NCI-H2081 treated with DMSO at 0.1 percent for 48 hours (cell line): Measurements from ENCODE around the gene RAB13.

ENCODE experiments used
- DNase-seq: peaks from one replicate; lab custom pipeline; 2025; lab: John Stamatoyannopoulos, UW

The RAB13 gene

DNA sequence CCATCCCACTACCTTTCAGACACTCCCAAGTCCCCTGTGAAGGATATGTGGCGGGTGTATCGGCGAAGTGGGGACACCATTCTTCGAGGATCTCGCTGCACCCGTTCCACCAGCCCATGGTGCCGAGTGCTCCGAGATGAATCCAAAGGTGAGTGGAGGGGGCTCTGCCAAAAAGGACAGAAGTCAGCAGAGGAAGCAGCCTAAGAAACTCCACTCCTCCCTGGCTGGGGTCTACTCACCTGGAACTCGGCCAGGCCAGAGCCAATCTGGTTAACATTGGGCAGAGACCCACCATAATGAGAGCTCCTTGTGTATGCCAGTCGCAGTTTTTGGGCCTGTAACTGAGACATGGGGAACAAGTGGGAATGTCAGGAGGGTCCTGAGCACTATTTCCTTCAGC is 31.3 kb downstream of the RAB13 start:
- no peak for DNase-seq

DNA sequence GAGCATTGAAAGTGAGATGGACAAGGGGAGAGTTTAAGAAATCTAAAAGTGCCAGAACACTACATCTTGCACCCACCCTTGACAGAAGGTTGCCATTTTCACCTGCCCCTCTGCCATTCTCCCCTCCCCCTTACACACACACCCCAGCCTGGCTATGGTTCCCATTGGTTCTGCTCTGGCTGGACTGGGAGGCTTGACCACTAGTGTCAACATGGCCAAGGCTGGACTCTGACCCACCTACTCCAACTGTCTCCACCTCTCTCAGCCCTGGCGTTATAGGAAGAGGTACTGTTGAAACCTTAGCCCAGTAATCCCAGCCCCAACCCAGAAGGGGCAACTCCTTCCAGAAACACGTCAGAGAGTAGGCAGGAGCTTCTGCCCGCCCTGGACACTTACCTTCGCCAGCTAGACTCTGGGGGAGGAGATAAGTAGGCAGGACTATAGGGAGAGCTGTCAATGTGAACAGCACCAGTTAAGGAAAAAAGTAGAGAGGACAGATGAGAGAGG is 32.2 kb downstream of the RAB13 start:
- no peak for DNase-seq

DNA sequence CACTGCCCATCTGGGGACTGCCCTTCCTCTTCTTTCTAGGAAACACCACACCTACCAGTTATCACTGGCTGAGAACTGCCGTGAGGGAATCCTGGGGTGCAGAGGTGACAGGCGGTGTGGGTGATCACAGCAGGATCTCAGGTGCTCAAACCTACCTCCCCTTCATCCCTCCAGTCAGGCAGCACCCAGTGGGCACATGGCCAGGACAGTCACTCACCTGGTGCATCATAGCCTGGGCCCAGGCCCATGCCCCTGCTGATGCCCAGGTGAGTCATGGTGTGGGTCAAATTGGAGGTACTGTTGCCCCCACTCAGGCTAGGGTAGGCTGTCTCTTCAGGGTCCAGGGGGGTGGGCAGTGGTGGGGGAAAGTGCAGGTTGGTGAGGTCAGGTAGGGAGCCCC is 34.3 kb downstream of the RAB13 start:
- no peak for DNase-seq

DNA sequence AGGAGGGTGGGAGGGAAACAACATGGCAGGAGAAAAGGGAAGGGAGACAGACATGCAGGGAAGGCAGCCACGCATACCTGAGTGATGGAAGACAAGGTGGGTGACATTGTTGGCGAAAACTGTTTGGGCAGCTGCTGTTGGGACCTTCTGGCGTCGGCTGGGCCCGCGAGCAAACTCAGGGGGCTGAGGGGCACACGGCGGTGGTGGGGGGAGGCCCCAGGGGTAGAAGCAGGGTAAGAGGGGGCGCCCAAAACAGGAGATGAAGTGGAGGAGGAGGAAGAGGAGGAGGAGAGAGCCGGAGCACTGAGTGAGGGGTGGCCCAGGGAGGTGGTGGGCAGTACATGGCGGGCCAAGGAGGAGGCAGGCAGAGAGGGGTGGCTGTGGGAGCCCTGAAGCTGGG is 35.0 kb downstream of the RAB13 start:
- no peak for DNase-seq

DNA sequence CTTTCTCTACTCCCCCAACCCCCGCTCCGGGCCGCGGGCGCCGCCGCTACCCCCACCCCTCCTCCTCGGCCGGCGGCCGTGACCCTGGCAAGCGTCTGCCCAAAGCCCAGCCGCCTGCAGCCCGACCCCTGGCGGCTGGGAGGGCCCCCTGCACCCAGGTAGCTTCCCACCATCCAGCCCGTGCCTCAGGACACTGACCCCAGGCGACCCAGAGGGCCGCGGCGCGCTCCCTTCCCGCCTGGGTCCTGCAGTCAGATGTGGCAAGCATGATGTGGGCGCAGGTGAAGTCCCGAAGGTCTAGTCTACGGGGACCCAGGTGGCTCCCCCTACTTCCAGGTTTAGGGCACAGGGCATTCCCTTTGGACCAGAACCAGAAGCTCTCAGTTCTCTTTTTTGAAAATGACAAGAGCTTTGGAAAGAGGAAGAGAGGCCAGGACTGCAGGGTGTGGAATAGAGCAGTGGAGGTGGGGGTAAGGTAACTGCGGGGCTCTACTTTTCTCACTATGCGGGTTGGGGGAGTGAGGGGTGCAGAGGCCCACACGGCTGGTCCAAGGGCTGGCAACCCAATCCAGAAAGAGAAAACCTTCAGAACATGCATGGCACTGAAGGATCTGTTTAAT is 39.4 kb downstream of the RAB13 start, which contains the start of gene DENND4B:
DENND4B (minus strand) TSS at position 97 of the 620 bp plus-strand sequence. CDS start 2,344 bp downstream, outside the sequence.
- DNase-seq: no peak

DNA sequence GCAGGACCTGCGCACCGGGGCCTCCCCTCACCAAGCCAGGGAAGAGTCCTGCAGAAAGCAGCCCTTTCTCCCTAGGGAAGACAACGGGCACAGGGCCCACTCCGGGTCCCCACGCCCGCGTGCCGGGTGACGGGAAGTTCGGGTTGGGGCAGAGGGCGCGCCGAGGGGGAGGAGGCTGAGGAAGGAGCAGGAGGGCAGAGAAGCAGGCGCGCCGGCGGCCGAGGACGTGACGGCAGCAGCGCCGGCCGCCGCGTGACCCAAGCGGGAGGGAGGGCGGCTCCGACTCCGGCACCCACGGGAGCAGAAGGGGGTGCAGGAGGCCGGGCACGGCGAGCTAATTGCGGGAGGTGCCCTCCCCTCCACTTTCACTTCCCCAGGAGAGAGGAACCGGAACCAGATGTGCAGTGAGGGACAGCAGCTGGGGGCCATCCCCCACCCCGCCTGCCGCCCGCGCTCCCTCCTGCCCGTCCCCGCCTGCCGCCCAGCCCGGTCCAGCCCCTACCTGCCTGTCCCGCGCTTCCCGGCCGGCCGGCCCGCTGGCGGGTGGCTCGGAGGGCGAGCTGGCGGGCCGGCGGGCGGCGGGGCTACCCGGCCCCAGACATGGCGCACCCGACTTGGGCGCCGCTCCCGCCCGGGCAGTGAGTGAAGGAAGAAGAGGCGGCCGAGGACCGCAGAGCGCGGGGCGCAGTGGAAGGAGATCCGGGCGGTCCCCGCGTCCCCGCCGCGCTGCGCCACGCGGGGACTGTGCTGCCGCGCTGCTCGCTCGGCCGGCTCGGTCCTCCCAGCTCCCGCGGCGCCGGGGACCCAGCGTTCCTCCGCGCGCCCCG is 40.1 kb downstream of the RAB13 start:
- DNase-seq: no peak

DNA sequence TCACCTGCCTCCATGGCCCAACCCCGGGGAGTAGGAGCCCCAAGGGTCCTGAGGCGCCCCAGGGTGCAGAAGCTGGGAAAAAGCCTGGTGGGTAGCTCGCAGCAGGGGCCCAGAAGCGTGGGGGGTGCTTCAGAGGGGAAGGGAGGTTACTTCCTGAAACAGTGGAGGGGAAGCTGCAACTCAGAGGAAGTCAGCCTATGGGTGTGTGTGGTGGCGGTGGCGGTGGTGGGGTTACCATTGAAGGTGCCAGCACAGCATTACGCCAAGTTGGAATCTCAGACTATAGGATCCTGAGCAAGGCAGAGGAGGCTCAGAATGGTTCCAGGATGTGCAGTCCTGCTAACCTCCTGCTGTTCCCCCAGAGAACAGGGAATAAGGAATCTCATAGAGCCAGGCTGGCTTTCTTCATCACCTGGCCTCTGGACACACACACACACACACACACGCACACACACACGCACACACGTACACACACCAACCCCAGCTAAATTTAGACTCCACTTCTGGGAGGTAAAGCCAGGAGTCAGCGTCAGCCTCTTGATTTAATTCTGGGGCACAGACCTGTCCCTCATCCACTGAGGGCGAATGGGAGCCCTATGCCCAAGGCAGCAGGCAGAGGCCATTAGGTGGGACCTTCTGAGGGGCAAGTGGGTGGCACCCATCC is 40.9 kb downstream of the RAB13 start:
- no peak for DNase-seq

DNA sequence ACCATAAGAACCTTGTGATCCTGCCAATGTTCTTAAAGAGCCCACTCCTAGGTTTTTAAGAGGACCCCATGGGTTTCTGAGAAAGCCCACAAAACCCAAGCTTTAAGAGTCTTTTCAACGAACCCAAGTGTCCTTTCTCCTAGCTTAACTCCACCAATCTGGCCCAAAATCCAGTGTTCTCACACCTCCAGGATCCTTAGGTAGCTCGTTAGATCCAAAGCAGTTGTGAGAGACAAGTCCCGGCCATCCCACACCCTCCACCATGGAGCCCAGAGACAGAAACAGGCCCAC is 41.4 kb downstream of the RAB13 start:
- DNase-seq: no peak

DNA sequence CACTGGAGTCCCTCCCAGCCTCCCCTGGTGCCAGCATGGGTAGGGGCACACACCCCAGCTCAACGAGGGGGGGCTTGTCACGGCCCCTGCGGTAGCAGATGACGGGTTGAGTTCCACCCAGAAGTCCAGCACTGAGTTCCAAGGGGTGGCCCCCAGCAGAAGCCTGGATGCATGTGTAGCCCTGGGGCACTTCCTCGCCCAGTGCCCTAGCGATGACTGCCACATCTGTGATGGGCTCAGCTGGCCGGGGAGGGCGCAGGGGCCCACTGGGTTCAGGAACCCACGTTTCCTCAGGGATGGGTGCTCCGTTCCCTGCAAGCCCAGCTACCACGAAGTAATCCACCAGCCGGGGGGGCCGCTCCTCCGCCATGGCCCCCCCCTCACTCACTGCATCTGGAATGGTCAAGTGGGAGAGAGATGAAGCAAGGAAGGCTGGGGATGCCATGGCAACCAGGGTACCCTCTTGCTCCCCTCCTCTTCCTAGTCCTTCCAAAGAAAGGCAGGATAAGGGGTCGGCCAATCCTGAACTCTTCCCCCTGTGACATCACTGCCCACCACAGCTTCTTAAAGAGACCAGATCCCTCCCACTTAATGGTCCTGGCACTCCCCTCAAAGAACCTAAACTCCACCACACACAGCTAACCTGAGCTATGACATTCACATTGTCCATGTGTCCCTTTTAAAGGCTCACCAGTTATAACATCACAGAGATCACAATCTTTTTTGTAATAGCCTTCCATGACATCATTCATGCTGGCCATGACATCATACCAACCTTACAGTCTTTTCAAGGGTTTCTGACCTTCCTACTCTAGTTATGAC is 41.9 kb downstream of the RAB13 start:
- no peak for DNase-seq

DNA sequence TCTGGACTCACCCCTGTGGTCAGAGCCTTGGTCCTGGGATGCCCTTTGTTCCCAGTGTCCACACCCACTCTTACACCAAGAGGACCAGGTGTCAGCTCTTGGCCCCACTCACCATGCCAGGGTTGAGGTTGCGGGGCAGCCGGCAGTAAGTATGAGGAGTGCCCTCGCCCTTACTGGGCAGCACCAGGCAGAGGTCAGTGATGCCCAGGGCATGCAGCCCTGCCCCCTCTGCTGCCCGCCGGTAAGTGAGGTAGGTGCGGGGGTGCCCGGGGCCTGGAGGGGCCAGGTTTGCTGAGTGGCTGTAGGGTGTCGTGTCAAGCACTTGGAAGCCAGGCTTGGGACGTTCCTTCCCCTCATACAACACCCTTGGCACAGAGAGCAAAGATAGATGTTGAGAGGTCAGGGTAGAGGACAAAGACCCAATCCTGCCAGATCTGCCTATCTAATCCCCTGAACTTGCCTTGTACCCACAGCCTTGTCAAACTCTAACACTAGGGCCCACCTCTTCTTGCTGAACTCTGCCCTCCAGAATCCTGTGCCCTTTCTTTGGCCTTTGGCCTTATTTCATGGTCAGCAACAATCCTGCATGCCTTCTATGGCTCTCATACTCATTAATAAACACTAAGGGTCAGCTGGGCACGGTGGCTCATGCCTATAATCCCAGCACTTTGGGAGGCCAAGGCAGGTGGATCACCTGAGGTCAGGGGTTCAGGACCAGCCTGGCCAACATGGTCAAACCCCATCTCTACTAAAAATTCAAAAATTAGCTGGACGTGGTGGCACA is 43.2 kb downstream of the RAB13 start:
- DNase-seq: no peak

DNA sequence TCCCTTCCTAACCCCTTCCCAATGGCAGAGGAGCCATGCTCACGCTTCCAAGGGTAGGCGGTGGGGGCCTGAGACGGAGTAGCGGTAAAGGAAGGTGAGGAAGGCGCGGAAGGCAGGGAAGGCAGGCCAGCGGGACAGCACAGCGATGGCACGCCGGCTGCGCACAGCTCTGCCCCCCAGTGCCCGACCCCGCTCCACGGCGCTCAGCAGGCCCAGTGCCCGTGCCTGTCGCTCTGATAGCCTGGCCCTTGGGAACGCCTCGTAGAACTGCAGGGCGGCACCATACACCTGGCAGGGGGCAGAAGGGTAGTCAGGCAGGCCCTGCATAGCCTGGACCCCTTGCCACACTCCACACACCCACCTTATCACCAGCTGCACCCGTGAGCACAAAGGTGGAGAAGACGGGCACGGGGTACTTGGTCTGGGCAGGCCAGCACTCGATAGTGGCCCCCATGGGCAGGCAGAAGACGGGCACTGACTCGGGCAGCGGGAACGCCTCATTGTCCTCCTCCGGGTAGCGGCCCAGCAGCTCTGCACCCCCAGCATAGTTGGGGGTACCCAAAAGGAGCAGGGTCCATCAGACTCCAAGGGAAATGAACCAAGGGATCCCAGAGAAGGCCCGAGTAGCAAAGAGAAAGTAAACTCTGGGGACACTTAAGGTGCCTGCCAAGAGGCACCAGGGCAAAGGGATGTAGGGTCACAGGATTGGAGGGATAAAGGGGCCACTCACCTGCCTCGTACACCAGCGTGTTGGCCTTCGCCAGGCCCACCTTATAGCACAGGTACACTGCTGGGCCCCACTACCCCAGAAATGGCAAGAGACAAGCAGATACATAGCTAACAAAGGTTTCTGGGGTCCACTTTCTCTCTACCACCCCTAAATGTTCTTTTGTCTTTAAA is 44.1 kb downstream of the RAB13 start:
- DNase-seq: no peak

DNA sequence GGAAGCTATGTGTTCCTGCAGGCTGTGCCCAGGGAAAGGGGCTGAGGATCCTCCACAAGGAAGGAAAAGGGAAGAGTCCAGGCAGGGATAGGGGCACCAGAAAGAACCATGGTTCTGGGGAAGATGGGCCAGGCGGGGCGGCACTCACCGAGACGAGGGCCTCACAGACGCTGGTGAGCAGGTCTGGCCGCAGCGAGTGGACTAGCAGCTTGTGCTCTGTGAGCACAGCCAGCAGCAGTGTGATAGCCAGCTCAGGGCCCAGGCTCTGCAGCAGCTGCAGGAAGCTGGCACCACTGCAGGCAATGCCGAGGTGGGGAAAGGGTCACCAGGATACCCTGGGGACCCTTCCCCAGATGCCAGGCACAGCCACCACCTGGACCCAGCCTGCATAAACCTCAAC is 45.4 kb downstream of the RAB13 start:
- DNase-seq: no peak

DNA sequence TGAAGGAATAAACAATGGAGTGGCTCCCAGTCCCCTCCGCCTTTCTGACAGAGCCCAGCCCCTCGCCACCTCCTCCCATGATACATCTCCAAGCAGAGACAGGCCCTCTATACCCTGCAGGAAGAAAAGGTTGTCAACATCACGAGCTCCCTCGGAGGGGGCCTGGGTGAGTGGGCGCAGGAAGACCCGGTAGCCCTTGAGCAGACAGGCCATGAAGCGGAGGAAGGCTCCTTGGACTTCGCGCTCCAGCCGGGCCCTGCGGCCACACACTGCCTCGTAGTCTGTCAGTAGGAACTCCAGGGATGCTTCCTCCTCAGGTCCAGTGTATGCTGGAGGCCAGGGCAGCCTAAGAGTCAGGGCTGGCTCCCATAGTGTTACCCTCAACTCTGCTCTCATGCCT is 46.7 kb downstream of the RAB13 start:
- no peak for DNase-seq

DNA sequence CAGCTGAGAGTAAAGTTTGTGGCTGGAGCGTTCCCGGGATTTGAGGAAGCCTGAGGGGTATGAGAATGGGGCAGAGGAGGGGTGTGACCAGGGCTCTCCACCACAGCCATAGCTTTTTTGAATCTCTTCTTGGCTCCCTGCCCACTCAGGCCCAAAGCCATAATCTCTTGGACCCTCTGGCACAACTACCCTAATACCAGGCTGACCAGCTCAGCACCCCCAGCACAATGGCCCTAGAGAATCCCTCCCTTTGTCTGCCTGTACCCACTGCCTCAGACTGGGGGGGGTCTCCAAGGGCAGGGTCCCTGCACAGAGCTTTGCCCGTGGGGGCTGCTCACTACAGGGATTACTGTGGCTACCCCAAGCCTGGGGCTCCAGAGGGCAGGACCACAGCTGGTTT is 47.1 kb downstream of the RAB13 start:
- DNase-seq: no peak

DNA sequence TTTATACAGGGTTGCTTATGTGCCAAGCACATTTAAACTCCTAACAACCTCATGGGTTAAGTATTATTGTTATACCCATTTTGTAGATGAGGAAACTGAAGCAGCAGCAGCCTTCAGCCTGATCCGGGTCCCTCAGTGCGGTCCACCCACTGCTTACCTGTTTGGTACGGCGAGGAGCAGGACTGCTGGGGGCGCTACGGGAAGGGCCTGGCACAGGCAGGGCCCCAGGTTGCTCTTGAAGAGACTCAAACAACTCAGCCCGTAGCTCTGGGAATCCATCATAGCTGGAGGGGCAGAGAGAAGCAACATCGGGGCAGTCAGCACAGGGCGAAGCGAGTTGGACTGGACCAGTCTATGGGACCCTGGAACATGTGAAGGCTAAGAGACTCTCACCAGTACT is 48.8 kb downstream of the RAB13 start:
- no peak for DNase-seq

DNA sequence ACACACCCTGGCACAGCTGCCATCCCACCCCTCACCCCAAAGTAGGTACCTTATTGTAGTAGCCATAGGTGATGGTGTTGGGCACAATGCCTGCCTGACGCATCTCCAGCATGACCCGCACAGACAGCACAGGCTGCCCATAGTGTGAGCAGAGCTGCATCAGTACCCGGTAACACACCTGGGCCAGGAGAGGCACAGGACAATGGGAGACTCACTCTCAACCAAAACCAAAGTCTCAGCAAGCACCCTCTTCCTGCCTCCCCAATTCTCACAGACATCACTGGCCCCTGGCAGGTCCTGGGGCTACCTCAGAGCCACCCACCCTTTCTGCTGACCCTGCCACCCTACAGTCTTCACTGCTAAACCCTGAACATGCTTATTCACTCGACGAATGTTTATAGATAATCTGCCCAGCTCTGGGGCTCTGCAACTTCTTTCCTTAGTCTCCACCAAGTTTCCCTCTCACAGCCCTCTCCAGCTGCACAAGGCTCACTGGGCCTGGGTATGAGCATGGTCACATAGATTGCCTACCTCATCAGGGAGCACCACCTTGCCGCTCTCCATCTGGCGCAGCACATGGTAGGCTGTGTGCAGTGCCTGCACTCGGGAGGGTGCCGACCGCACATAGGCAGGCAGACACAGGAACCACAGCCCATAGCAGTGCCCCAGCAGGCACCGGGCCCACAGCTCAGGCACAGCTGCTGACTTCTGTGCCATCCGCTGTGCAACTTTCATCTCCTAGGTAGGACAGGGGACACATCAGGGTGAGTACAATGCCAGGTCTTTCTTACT is 49.9 kb downstream of the RAB13 start:
- DNase-seq: no peak

DNA sequence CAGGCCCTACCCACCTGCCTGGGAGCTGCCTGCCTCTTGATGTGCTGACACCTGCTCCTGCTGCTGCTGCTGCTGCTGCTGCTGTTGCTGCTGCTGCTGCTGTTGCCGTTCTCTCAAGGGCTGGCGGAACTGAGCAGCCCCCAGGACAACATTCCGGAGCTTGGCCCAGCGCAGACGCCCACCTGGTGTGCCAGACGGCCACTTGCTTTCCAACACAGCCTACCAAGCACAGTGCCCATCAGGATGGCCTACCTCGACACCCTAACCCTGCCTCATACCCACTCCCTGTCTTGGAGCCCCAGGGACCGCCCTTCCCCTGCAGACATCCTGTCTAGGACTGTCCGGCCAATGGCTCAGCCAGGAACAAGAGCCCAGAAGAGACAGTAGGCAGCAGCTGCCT is 51.4 kb downstream of the RAB13 start:
- DNase-seq: no peak

DNA sequence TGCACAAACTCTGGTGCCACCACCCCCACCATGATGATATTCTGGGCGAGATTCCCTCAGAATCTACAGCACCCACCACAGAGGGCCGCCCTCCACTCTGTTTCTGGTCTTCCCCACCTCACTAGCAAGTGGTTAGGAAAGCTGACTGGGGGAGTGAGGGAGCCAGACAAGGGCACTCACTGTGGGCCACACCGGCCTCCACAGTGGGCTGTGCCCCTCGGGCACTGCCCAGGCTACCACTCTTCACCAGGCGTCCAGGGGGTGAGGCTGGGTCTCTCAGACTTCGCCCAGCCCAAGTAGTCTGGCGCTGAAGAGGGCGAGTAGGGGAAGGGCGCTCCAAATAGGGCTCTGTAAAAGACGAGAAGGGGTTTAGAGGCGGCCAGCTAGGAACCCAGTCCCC is 52.2 kb downstream of the RAB13 start:
- no peak for DNase-seq

DNA sequence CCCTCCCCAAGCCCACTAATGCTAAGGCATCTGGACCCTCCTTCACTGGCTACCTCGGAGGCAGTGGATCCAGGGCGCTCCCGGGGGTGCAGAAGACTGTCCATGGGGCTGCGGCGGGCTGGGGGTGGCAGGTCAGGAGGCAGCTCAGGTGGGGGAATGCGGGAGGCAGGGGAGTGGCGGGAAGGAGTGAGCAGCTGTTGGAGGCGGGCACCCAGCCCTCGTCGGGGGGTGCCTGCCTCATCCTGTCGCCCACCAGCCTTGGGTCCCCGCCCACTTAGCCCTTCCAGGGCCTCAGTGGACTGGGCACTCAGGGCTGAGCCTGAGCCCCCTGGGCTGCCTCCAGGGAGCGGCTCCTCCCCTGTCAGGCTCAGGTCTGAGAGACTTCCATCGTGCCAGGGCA is 52.7 kb downstream of the RAB13 start:
- no peak for DNase-seq
